Stimulated activated CD8-positive, alpha-beta memory T cell treated with anti-CD3 and anti-CD28 coated beads, Interleukin-7, amount 100 ng/mL, for 1 hour (primary cell): ENCODE measurements around the gene GET4.
A peak's percentile ranks its signal among the peaks of the same experiment; 100 is the strongest.
"Not testable (repeated sequence)": the region's sequence is repeated elsewhere in the genome, so short reads cannot be mapped to it uniquely, and the experiment has no call there.

Experiments used
- DNase-seq, 2 donors: peaks; one replicate each; pipeline ENCODE4 v3.0.0-alpha.2; 2020; ENCODE audit warnings: low read depth in 2 of 2

GET4 gene

GRCh38 chr7:871900-872537 lies 4.3 kb upstream of the GET4 start:
- no peak for DNase-seq

- not testable (repeated sequence) for DNase-seq
These were observed 3.7 kb upstream of the GET4 start for GRCh38 chr7:872685-873084.

- peak; percentile 32 to 45 for DNase-seq
These were observed 2.9 kb upstream of the GET4 start for GRCh38 chr7:873367-874002.

GRCh38 chr7:874031-874749 lies 2.2 kb upstream of the GET4 start:
- DNase-seq = no peak

GRCh38 chr7:875051-875450 lies 1.3 kb upstream of the GET4 start:
- DNase-seq = no peak

- no peak for DNase-seq
These were observed 778 bp upstream of the GET4 start for GRCh38 chr7:875476-876076.

- no peak for DNase-seq
These were observed 588 bp downstream of the GET4 start for GRCh38 chr7:876972-877311.

- DNase-seq = no peak
These were observed 1.2 kb downstream of the GET4 start for GRCh38 chr7:877312-878232.

GRCh38 chr7:879093-879492 lies 2.7 kb downstream of the GET4 start:
- DNase-seq = no peak

- DNase-seq = no peak
These were observed 3.4 kb downstream of the GET4 start for GRCh38 chr7:879706-880105.

- no peak for DNase-seq
These were observed 4.1 kb downstream of the GET4 start for GRCh38 chr7:880450-880849.

GRCh38 chr7:881441-882234 lies 5.3 kb downstream of the GET4 start:
- DNase-seq = no peak

- no peak for DNase-seq
These were observed 6.1 kb downstream of the GET4 start for GRCh38 chr7:882336-883035.

- DNase-seq = no peak
These were observed 7.0 kb downstream of the GET4 start for GRCh38 chr7:883055-884021.

GRCh38 chr7:884191-885003 lies 8.0 kb downstream of the GET4 start:
- no peak for DNase-seq

GRCh38 chr7:885261-885892 lies 9.0 kb downstream of the GET4 start:
- no peak for DNase-seq

GRCh38 chr7:885893-886625 lies 9.7 kb downstream of the GET4 start:
- no peak for DNase-seq
